Naive thymus-derived CD4-positive, alpha-beta T cell (primary cell): ENCODE results near the gene B3GALNT2. TPM values are rescaled to one million over a fixed set of nuclear protein-coding genes. Genes with fewer than 3 reads are reported as not detected.

Source experiments
- ATAC-seq: fragments of 150-1000 bp; cut with Tn5 transposase; 2 replicates; pipeline ENCODE4 v1.10.0; 2021; ENCODE audit warnings: mild to moderate bottlenecking, moderate library complexity
- CTCF ChIA-PET: fragments of 350-600 bp; sonication (Branson Sonifier 250); formaldehyde crosslinking; loops from one replicate; lab custom pipeline; 2021; ENCODE audit warnings: antibody characterized with exemption; lab: Charles Lee
- POLR2A ChIA-PET: fragments of 350-600 bp; sonication (Branson Sonifier 250); formaldehyde crosslinking; loops from one replicate; lab custom pipeline; 2021; ENCODE audit warnings: antibody characterized with exemption, inconsistent platforms; lab: Charles Lee
- DNase-seq, 9 donors: peaks; one replicate each; pipeline versions ENCODE4 v3.0.0 to v3.0.0-alpha.2; 2020 to 2022; ENCODE audit warnings: mixed read lengths in 1 of 9
- H3K27ac ChIP-seq: one replicate; pipeline ENCODE4 v1.7.0; 2013; ENCODE audit warnings: mild to moderate bottlenecking, low read depth, low read length, moderate library complexity
- H3K27me3 ChIP-seq, 2 donors: one replicate each; pipeline ENCODE4 v1.7.0; 2013; ENCODE audit warnings: low read length in 2 of 2, mild to moderate bottlenecking in 2 of 2, moderate library complexity in 2 of 2; ENCODE audit not compliant: control insufficient read depth in 2 of 2, insufficient read depth in 2 of 2
- H3K36me3 ChIP-seq, 3 experiments: 1 replicate in 2 of 3; 2 replicates in 1 of 3; pipeline ENCODE4 v1.7.0; 2013; ENCODE audit warnings: low read length in 3 of 3, mild to moderate bottlenecking in 3 of 3, moderate library complexity in 1 of 3; ENCODE audit not compliant: insufficient read depth in 3 of 3, control insufficient read depth in 2 of 3
- H3K4me1 ChIP-seq, 2 donors: one replicate each; pipeline ENCODE4 v1.7.0; 2013; ENCODE audit warnings: low read length in 2 of 2, mild to moderate bottlenecking in 2 of 2, moderate library complexity in 1 of 2; ENCODE audit not compliant: control insufficient read depth in 2 of 2, insufficient read depth in 2 of 2
- H3K4me3 ChIP-seq: 2 replicates; pipeline ENCODE4 v1.7.0; 2013; ENCODE audit warnings: mild to moderate bottlenecking, low read length
- H3K9me3 ChIP-seq, 3 experiments: 1 replicate in 2 of 3; 2 replicates in 1 of 3; pipeline ENCODE4 v1.7.0; 2013; ENCODE audit warnings: low read length in 3 of 3; ENCODE audit not compliant: control insufficient read depth in 2 of 3
- H3K27ac Mint-ChIP-seq, 9 donors: one replicate each; pipeline ENCODE4 v1.8.0; 2020 to 2022; ENCODE audit warnings: mixed read lengths in 9 of 9, mild to moderate bottlenecking in 8 of 9, moderate library complexity in 5 of 9, inconsistent platforms in 2 of 9
- H3K27me3 Mint-ChIP-seq, 5 donors: one replicate each; pipeline ENCODE4 v1.8.0; 2021 to 2022; ENCODE audit warnings: mixed read lengths in 5 of 5, mild to moderate bottlenecking in 1 of 5
- H3K36me3 Mint-ChIP-seq, 5 donors: one replicate each; pipeline ENCODE4 v1.8.0; 2020 to 2022; ENCODE audit warnings: mixed read lengths in 5 of 5, mild to moderate bottlenecking in 3 of 5, inconsistent platforms in 1 of 5
- H3K4me1 Mint-ChIP-seq, 7 donors: one replicate each; pipeline ENCODE4 v1.8.0; 2020 to 2022; ENCODE audit warnings: mixed read lengths in 7 of 7, mild to moderate bottlenecking in 3 of 7, inconsistent platforms in 1 of 7
- H3K4me3 Mint-ChIP-seq, 10 donors: one replicate each; pipeline ENCODE4 v1.8.0; 2020 to 2022; ENCODE audit warnings: mild to moderate bottlenecking in 10 of 10, mixed read lengths in 10 of 10, moderate library complexity in 6 of 10, inconsistent platforms in 2 of 10
- H3K9me3 Mint-ChIP-seq, 11 donors: one replicate each; pipeline ENCODE4 v1.8.0; 2020 to 2022; ENCODE audit warnings: mixed read lengths in 11 of 11, mild to moderate bottlenecking in 4 of 11, inconsistent platforms in 1 of 11, moderate library complexity in 1 of 11
- intact Hi-C, 2 donors: fragments of 100-400 bp; cut with micrococcal nuclease; formaldehyde crosslinking; loops; one replicate each; pipeline ENCODE4 v1.15.1; 2023
- polyA plus RNA-seq, 2 donors: library from polyadenylated mRNA; unstranded; fragments of 300-500 nt; fragmentation: Illumina TruSeq; gene quantifications; one replicate each; pipeline ENCODE4 v1.2.3, GENCODE V29; 2021
- total RNA-seq, 6 experiments: library from RNA in 5 of 6; stranded (reverse) in 5 of 6; gene quantifications; 1 replicate in 5 of 6; 2 replicates in 1 of 6; pipeline ENCODE4 v1.2.3 and lab custom pipeline; 2021 to 2026

Gene B3GALNT2
- total and polyA plus RNA-seq, 7 experiments from 2014 or later, result 4.3 to 10.1 (median 6.6) TPM

DNA sequence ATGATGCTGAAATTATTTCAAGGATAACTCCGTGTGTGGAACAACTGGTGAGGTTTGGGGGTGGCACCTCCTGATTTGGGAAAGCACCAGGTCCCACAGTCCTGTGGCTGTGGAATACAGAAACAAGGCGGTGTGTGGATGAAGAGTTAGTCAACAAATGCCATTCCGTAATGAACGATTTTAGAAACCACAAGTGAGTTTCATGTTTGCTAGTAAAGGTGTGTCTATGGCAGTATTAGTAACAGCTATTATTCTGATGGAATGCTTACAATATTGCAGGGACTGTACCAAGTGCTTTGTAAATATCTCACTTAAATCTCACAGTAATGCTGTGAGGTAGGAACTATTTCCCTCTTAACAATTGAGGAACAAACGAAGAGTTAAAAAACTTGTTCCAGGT, 53.8 kb downstream of the B3GALNT2 start:
- H3K27me3 ChIP-seq, result no peaks in the 10 kb centered on the region
- H3K4me3 Mint-ChIP-seq, result no peak overlapping the region
- POLR2A ChIA-PET, result no interaction called here
- H3K27ac Mint-ChIP-seq, result peak overlapping the region in 2 of 9 donors; percentile 46 to 63
- no peaks in the 10 kb centered on the region for H3K27me3 Mint-ChIP-seq
- no peaks in the 10 kb centered on the region for H3K4me1 ChIP-seq
- intact Hi-C loops, result no loop called here
- no peak for DNase-seq
- no peak for ATAC-seq
- H3K4me3 ChIP-seq, result no peak overlapping the region
- H3K36me3 Mint-ChIP-seq, result peaks cover 0 to 13% (median 7%) of the 10 kb centered on the region in 5 donors
- CTCF ChIA-PET, result no interaction called here
- no peaks in the 10 kb centered on the region for H3K9me3 ChIP-seq
- no peaks in the 10 kb centered on the region for H3K9me3 Mint-ChIP-seq
- peaks cover 0 to 4% (median 0%) of the 10 kb centered on the region in 7 donors for H3K4me1 Mint-ChIP-seq
- peaks cover 0 to 32% (median 6%) of the 10 kb centered on the region in 3 experiments for H3K36me3 ChIP-seq
- H3K27ac ChIP-seq, result no peak overlapping the region

DNA sequence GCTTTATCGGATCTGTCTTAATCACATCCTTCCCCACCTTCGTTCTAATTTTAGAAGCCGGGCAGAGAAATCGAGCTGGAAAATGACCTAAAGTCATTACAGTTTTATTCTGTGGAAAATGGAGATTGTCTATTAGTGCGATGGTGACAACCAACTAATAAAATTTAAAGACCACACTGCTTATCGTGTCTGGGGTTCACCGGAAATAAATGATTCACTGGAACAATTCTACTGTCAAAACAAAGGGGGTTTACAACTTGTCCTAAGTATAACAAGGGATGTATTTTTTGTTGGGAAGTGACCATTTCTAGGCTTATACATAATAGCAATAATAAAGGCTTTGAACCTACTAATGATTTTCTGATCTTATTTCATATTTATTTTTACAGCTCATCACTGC, 55.6 kb downstream of the B3GALNT2 start:
- CTCF ChIA-PET, result interaction anchor here (0.6 kb wide), 2 partner anchors 57 to 959 kb away, joined by 4 read pairs; no protein-coding TSS in a partner anchor
- no peak overlapping the region for H3K4me3 Mint-ChIP-seq
- H3K4me1 ChIP-seq, result no peaks in the 10 kb centered on the region
- peaks cover 0 to 49% (median 6%) of the 10 kb centered on the region in 3 experiments for H3K36me3 ChIP-seq
- intact Hi-C loops, result no loop called here
- POLR2A ChIA-PET, result no interaction called here
- no peak overlapping the region for H3K4me3 ChIP-seq
- H3K9me3 Mint-ChIP-seq, result no peaks in the 10 kb centered on the region
- no peaks in the 10 kb centered on the region for H3K27me3 ChIP-seq
- ATAC-seq (no peak), DNase-seq (no peak)
- H3K27ac ChIP-seq, result no peak overlapping the region
- no peaks in the 10 kb centered on the region for H3K27me3 Mint-ChIP-seq
- H3K27ac Mint-ChIP-seq, result no peak overlapping the region
- H3K36me3 Mint-ChIP-seq, result peaks cover 0 to 22% (median 11%) of the 10 kb centered on the region in 5 donors
- H3K9me3 ChIP-seq, result no peaks in the 10 kb centered on the region
- H3K4me1 Mint-ChIP-seq, result peaks cover 0 to 4% (median 0%) of the 10 kb centered on the region in 7 donors

DNA sequence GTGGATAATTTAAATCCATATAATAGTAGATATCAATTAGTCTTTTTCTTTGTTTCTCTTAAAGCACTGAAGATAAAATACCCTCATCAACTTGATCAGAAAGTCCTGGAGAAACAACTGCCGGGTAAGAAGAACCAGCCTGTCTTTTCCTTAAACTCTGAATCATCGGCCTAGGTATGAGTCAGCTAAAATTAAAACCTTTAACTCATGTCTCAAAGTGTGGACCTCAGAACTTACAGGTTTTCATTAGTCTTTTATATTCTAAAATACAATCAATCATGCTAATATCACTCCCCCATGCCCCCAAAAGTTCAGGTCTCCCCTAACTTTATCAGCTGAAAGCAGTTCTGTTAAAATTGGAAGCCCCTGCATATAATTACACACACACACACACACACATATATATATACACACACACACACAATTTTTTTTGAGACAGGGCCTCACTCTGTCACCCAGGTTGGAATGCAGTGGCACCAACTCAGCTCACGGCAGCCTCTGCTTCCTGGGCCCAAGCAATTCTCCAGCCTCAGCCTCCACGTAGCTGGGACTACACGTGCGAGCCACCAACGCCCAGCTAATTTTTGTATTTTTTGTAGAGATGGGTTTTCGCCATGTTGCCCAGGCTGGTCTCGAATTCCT, 61.3 kb downstream of the B3GALNT2 start:
- intact Hi-C loops, result no loop called here
- no peaks in the 10 kb centered on the region for H3K27me3 Mint-ChIP-seq
- DNase-seq (no peak), ATAC-seq (no peak)
- Histone ChIP-seq H3K4me3 (no peak overlapping the region), H3K27me3 (no peaks in the 10 kb centered on the region), H3K4me1 (no peaks in the 10 kb centered on the region), H3K36me3 (peaks cover 7 to 71% (median 11%) of the 10 kb centered on the region in 3 experiments), H3K9me3 (no peaks in the 10 kb centered on the region), H3K27ac (no peak overlapping the region)
- H3K4me3 Mint-ChIP-seq, result no peak overlapping the region
- H3K9me3 Mint-ChIP-seq, result no peaks in the 10 kb centered on the region
- CTCF ChIA-PET, result no interaction called here
- POLR2A ChIA-PET, result no interaction called here
- no peak overlapping the region for H3K27ac Mint-ChIP-seq
- H3K4me1 Mint-ChIP-seq, result no peaks in the 10 kb centered on the region
- peaks cover 7 to 38% (median 19%) of the 10 kb centered on the region in 5 donors for H3K36me3 Mint-ChIP-seq

DNA sequence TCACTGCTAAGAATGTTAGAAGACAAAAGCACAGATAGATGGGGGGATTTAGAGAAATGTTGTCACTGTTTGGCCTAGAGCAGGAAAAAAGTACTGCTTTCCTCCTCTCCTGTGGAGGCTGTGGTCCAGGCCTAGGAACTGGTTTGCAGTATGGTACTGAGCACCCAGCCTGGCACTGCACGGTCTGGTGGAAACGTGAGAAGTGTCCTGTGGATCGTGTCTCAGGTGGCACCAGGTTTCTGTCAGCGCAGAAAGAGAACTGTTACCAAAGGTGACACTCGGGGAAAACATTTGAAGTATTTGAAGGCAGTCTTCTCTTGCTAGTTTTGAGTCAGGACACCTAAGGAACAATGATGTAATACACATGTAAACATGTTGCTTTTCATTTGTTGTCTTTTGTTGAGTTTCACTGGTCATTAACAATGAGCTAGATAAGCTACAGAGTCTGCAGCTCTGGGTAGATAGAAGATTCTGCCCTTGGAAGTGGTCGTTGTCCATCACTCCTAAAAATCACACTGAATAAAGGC, 63.0 kb downstream of the B3GALNT2 start:
- no peaks in the 10 kb centered on the region for H3K9me3 ChIP-seq
- ChIA-PET POLR2A (no interaction called here), CTCF (no interaction called here)
- H3K36me3 ChIP-seq, result peaks cover 4 to 77% (median 11%) of the 10 kb centered on the region in 3 experiments
- peak overlapping the region in 2 of 9 donors; percentile 13 to 66 for H3K27ac Mint-ChIP-seq
- ATAC-seq, result no peak
- no peaks in the 10 kb centered on the region for H3K9me3 Mint-ChIP-seq
- H3K4me1 ChIP-seq, result no peaks in the 10 kb centered on the region
- intact Hi-C loops, result no loop called here
- no peak overlapping the region for H3K27ac ChIP-seq
- H3K36me3 Mint-ChIP-seq, result peaks cover 12 to 50% (median 22%) of the 10 kb centered on the region in 5 donors
- no peaks in the 10 kb centered on the region for H3K27me3 Mint-ChIP-seq
- no peaks in the 10 kb centered on the region for H3K27me3 ChIP-seq
- no peak overlapping the region for H3K4me3 ChIP-seq
- H3K4me1 Mint-ChIP-seq, result no peaks in the 10 kb centered on the region
- no peak overlapping the region for H3K4me3 Mint-ChIP-seq
- no peak for DNase-seq

DNA sequence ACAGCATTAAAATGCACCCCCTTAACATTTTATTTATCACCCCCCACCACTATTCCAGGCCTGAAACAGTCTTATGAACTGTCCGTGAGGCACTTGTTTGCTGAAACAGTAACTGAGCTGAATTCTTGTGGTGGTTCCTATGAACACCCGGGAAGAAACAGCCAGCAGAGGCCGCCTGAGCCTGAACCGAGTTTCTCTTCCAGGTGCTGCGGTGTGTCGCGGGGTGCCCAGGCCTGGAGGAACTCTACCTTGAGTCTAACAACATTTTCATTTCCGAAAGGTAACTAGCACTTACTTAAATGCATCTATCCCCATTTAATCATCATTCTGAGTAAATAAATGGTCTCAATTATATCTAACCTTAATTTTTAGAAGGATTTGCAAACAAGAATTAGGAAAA, 70.3 kb downstream of the B3GALNT2 start:
- no peak overlapping the region for H3K4me3 Mint-ChIP-seq
- ChIA-PET CTCF (no interaction called here), POLR2A (no interaction called here)
- DNase-seq (no peak), ATAC-seq (no peak)
- H3K4me1 ChIP-seq, result no peaks in the 10 kb centered on the region
- no peaks in the 10 kb centered on the region for H3K4me1 Mint-ChIP-seq
- no peaks in the 10 kb centered on the region for H3K27me3 ChIP-seq
- H3K27ac Mint-ChIP-seq, result no peak overlapping the region
- H3K4me3 ChIP-seq, result no peak overlapping the region
- peaks cover 9 to 29% (median 11%) of the 10 kb centered on the region in 5 donors for H3K36me3 Mint-ChIP-seq
- no peaks in the 10 kb centered on the region for H3K9me3 ChIP-seq
- peaks cover 0 to 49% (median 7%) of the 10 kb centered on the region in 3 experiments for H3K36me3 ChIP-seq
- no peaks in the 10 kb centered on the region for H3K27me3 Mint-ChIP-seq
- intact Hi-C loops, result no loop called here
- no peaks in the 10 kb centered on the region for H3K9me3 Mint-ChIP-seq
- no peak overlapping the region for H3K27ac ChIP-seq

DNA sequence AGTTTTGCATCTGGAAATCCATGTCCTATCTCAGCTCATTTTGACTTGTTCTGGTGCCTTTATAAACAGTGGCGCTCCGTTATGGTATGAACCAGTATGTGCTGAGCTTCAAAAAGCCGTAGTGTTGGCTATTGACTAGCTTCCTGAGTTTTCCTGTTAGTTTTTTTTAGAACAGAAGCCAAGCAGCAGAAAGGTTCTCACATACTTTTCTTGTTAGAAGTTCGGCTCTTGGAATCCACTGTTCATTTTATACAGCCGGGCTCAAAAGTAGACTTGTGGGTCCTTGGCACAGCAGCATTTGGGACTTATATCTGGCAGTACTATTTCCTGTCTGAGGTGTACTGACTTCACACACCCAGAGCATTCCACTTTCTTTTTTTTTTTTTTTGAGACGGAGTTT, 73.3 kb downstream of the B3GALNT2 start:
- POLR2A ChIA-PET, result no interaction called here
- H3K4me1 ChIP-seq, result no peaks in the 10 kb centered on the region

More for the DNA sequence above, 73.3 kb downstream of the B3GALNT2 start:
- ATAC-seq (no peak), DNase-seq (no peak)
- Mint-ChIP-seq H3K27me3 (no peaks in the 10 kb centered on the region), H3K27ac (peak overlapping the region in 1 of 9 donors; percentile 4), H3K36me3 (peaks cover 0 to 14% (median 2%) of the 10 kb centered on the region in 5 donors), H3K9me3 (no peaks in the 10 kb centered on the region), H3K4me1 (peaks cover 0 to 4% (median 0%) of the 10 kb centered on the region in 7 donors), H3K4me3 (no peak overlapping the region)
- H3K27me3 ChIP-seq, result no peaks in the 10 kb centered on the region
- H3K36me3 ChIP-seq, result peaks cover 0 to 20% (median 5%) of the 10 kb centered on the region in 3 experiments
- intact Hi-C loops, result no loop called here
- no peak overlapping the region for H3K27ac ChIP-seq
- H3K9me3 ChIP-seq, result no peaks in the 10 kb centered on the region
- H3K4me3 ChIP-seq, result no peak overlapping the region
- CTCF ChIA-PET, result no interaction called here
